ENCODE results near the gene RTL10.
"Not testable (repeated sequence)": the region's sequence is repeated elsewhere in the genome, so short reads cannot be mapped to it uniquely, and the experiment has no call there.

Gene RTL10

GRCh38 chr22:19884161-19884953 is 29.7 kb upstream of the RTL10 start:
- DNase-seq (ENCODE audit: extremely low read depth, low read depth), result no peak

GRCh38 chr22:19883446-19883845 is 28.8 kb upstream of the RTL10 start:
- not testable (repeated sequence) for H3K4me3 ChIP-seq (replicated peaks; ENCODE audit: low read depth, low read length); DNase-seq (ENCODE audit: extremely low read depth, low read depth)

More at GRCh38 chr22:19884161-19884953, 29.7 kb upstream of the RTL10 start:
- no peak overlapping the region for H3K4me3 ChIP-seq (replicated peaks; ENCODE audit: low read depth, low read length)
- TF ChIP-seq CTCF (IDR thresholded peaks at IDR 0.05; ENCODE audit: low read depth, low read length, missing control alignments), result no peak

- H3K4me3 ChIP-seq (replicated peaks; ENCODE audit: low read depth, low read length), result no peak overlapping the region
- no peak for TF ChIP-seq CTCF (IDR thresholded peaks at IDR 0.05; ENCODE audit: low read depth, low read length, missing control alignments)
- no peak for DNase-seq (ENCODE audit: extremely low read depth, low read depth)
Observed at GRCh38 chr22:19882446-19883381, 28.0 kb upstream of the RTL10 start.

- TF ChIP-seq CTCF (IDR thresholded peaks at IDR 0.05; ENCODE audit: low read depth, low read length, missing control alignments), result no peak
- peak overlapping the region; percentile 31 for H3K4me3 ChIP-seq (replicated peaks; ENCODE audit: low read depth, low read length)
- DNase-seq (ENCODE audit: extremely low read depth, low read depth), result peak; percentile 91
Observed at GRCh38 chr22:19880786-19881569, 26.3 kb upstream of the RTL10 start.

GRCh38 chr22:19879992-19880785 is 25.5 kb upstream of the RTL10 start:
- H3K4me3 ChIP-seq (replicated peaks; ENCODE audit: low read depth, low read length), result peak overlapping the region; percentile 31
- no peak for DNase-seq (ENCODE audit: extremely low read depth, low read depth)
- TF ChIP-seq CTCF (IDR thresholded peaks at IDR 0.05; ENCODE audit: low read depth, low read length, missing control alignments), result no peak

- TF ChIP-seq CTCF (IDR thresholded peaks at IDR 0.05; ENCODE audit: low read depth, low read length, missing control alignments), result no peak
- no peak for DNase-seq (ENCODE audit: extremely low read depth, low read depth)
Observed at GRCh38 chr22:19879643-19879991, 24.9 kb upstream of the RTL10 start.

More at GRCh38 chr22:19879643-19879991, 24.9 kb upstream of the RTL10 start:
- H3K4me3 ChIP-seq (replicated peaks; ENCODE audit: low read depth, low read length), result peak overlapping the region; percentile 31
